Measurements from ENCODE around the gene ASPDH. TPM values are rescaled to one million over a fixed set of nuclear protein-coding genes. Genes with fewer than 3 reads are reported as not detected.

The ASPDH gene
- total and polyA plus RNA-seq, 2 of the 4 experiments (the other 2 are of a cell fraction): not detected

DNA sequence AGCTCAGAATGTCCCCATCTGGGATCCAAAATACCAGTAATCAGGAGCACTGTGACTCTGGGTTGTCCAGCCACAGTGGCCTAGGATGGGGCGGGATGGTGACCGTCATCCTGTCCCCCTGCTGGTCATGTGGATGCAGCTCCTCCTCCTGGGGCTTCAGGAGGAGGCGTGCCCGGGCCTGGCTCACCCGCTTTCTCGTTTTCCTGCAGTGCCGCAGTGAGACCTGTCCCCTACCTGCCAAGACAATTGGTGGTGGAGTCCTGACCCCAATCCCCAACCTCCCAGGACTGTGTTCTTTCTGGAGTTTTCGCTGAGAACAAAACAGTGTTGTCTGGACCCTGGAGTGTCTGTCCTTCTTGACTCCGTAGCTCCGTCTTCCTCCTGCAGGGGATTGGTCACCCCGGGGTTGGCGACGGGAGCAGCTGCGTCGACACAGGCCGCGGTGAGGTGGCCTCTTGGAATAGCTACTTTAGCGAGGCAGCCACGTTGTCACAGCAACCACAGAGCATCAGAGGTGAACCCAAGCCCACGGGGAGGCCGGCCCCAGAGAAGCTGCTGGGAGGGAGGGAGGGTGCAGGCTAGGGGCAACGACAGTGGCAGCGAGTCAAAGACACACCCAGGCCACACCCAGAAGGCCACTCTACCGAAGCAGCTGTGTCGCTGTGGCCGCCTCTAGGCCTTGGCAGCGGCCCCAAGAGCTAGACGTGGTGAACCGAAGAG, 47.6 kb downstream of the ASPDH start:
- no peak overlapping the region for H4K91ac ChIP-seq (ENCODE audit: insufficient read depth, low read depth, low read length)
- DNase-seq (no peak), ATAC-seq (ENCODE audit: low read depth) (no peak)
- no peak overlapping the region for H3K56ac ChIP-seq (ENCODE audit: extremely low read depth, insufficient read depth, low read length)
- BruUV-seq (replicated peaks): no TSS peak
- H2AK5ac ChIP-seq (ENCODE audit: low read depth, low read length): no peak overlapping the region
- H2AK9ac ChIP-seq (replicated peaks; ENCODE audit: low read depth, low read length, poor library complexity): no peak overlapping the region
- H3K9me1 ChIP-seq (ENCODE audit: insufficient read depth, low read length): no peaks in the 10 kb centered on the region
- H3K4me1 ChIP-seq (ENCODE audit: control insufficient read depth, insufficient read depth, low read length): no peaks in the 10 kb centered on the region
- H3K9ac ChIP-seq (ENCODE audit: low read depth, low read length): no peak overlapping the region
- no peak overlapping the region for H2BK5ac ChIP-seq (ENCODE audit: low read depth, low read length, poor library complexity, severe bottlenecking)
- H3K4me3 ChIP-seq (ENCODE audit: insufficient read depth, low read depth, low read length): no peak overlapping the region
- H3K4ac ChIP-seq (ENCODE audit: low read depth, low read length): no peak overlapping the region
- WGBS, 2 experiments (ENCODE audit: extremely low coverage in 2 of 2, insufficient read length in 1 of 2): 27% methylated on average over 6 of the region's 29 CpGs; no CpG with 5 or more reads in 1 of the 2 experiments
- no peak overlapping the region for H3K18ac ChIP-seq (ENCODE audit: low read depth, low read length)
- no peak overlapping the region for H2BK20ac ChIP-seq (ENCODE audit: low read depth, low read length)
- dilution Hi-C loops (cut with HindIII; ENCODE audit: low sequenced_read_pairs, unreplicated experiment) (no loop called here), in situ Hi-C loops (cut with MboI; ENCODE audit: low sequenced_read_pairs) (no loop called here), intact Hi-C loops (cut with micrococcal nuclease) (no loop called here)
- H3K36me3 ChIP-seq (ENCODE audit: control insufficient read depth, insufficient read depth, low read length): no peaks in the 10 kb centered on the region
- POLR2A ChIA-PET (ENCODE audit: unreplicated experiment): no interaction called here
- peaks cover 2% of the 10 kb centered on the region; the same call in 1 of the 2 replicates for H3K27me3 ChIP-seq (ENCODE audit: control insufficient read depth, insufficient read depth, low read length)
- no peaks in the 10 kb centered on the region for H3K79me1 ChIP-seq (ENCODE audit: low read depth in 1 of 2, low read length in 2 of 2)
- H2BK120ac ChIP-seq (ENCODE audit: low read depth, low read length): no peak overlapping the region
- no peaks in the 10 kb centered on the region for H3K9me3 ChIP-seq (ENCODE audit: control insufficient read depth, insufficient read depth, low read length)
- no peak overlapping the region for H3K27ac ChIP-seq (ENCODE audit: insufficient read depth, low read length)
- no peak overlapping the region for H2BK15ac ChIP-seq (ENCODE audit: low read depth, low read length)
- TF ChIP-seq CHD1 (IDR thresholded peaks at IDR 0.05; ENCODE audit: low read depth, low read length): no peak
- 0 out of 2 replicates have a peak, but pooled peaks have one; percentile 13 for TF ChIP-seq CTCF (conservative IDR thresholded peaks at IDR 0.05; ENCODE audit: low read depth, low read length)
- no peak for TF ChIP-seq RFX5 (IDR thresholded peaks at IDR 0.05; ENCODE audit: low read depth, low read length)
- no peaks in the 10 kb centered on the region for H4K20me1 ChIP-seq (ENCODE audit: insufficient read depth, low read length)
- H3K4me2 ChIP-seq (ENCODE audit: low read depth, low read length): no peak overlapping the region
- no peak overlapping the region for H4K5ac ChIP-seq (ENCODE audit: low read depth, low read length)
- H3K23ac ChIP-seq (ENCODE audit: low read depth, low read length): no peak overlapping the region
- no peak overlapping the region for H4K8ac ChIP-seq (ENCODE audit: low read depth in 2 of 2, low read length in 2 of 2)
- CTCF ChIA-PET: no interaction called here
- no peak overlapping the region for H3K14ac ChIP-seq (replicated peaks; ENCODE audit: low read depth, low read length)
- H2AFZ ChIP-seq (replicated peaks; ENCODE audit: low read length, poor library complexity): no peak overlapping the region
